HepG2 (cell line): ENCODE results near the gene CEBPB. TPM values are rescaled to one million over a fixed set of nuclear protein-coding genes. Genes with fewer than 3 reads are reported as not detected.

Experiments used
- BATF2 ChIP-seq: sonication (generic); formaldehyde crosslinking; IDR thresholded peaks from 2 replicates; pipeline ENCODE4 v1.8.0; 2022; ENCODE audit warnings: mild to moderate bottlenecking, missing genetic modification reagents, moderate library complexity
- FOXO1 ChIP-seq: sonication (generic); formaldehyde crosslinking; IDR thresholded peaks from 2 replicates; pipeline ENCODE4 v1.4.0; 2020; ENCODE audit warnings: missing genetic modification reagents
- HCFC1 ChIP-seq: fragments of 150-350 bp; IDR thresholded peaks from 2 replicates; pipeline ENCODE4 v1.6.1; 2014; ENCODE audit warnings: low read depth, low read length
- HMG20B ChIP-seq: conservative IDR thresholded peaks from 2 replicates; pipeline ENCODE4 v1.6.1; 2016; ENCODE audit warnings: missing genetic modification reagents, missing compliant biosample characterization
- IRF9 ChIP-seq: sonication (generic); formaldehyde crosslinking; IDR thresholded peaks from 2 replicates; pipeline ENCODE4 v1.8.0; 2022; ENCODE audit warnings: missing genetic modification reagents, mild to moderate bottlenecking, borderline replicate concordance
- JUNB ChIP-seq: sonication (generic); formaldehyde crosslinking; IDR thresholded peaks from 2 replicates; pipeline ENCODE4 v1.8.0; 2022; ENCODE audit warnings: missing genetic modification reagents, mild to moderate bottlenecking, borderline replicate concordance
- KMT2B ChIP-seq: IDR thresholded peaks from 2 replicates; pipeline ENCODE4 v1.6.1; 2016; ENCODE audit warnings: missing genetic modification reagents, missing compliant biosample characterization
- MEIS2 ChIP-seq: sonication (generic); formaldehyde crosslinking; IDR thresholded peaks from 2 replicates; pipeline ENCODE4 v1.9.0; 2021; ENCODE audit warnings: mild to moderate bottlenecking, missing genetic modification reagents
- MTA3 ChIP-seq: sonication (generic); formaldehyde crosslinking; IDR thresholded peaks from 2 replicates; pipeline ENCODE4 v1.4.0; 2020; ENCODE audit warnings: missing genetic modification reagents
- MXD3 ChIP-seq: IDR thresholded peaks from 2 replicates; pipeline ENCODE4 v1.6.1; 2016; ENCODE audit warnings: mild to moderate bottlenecking, missing biosample characterization, missing genetic modification reagents
- NCOA2 ChIP-seq: sonication (generic); formaldehyde crosslinking; IDR thresholded peaks from 2 replicates; pipeline ENCODE4 v1.8.0; 2022; ENCODE audit warnings: inconsistent platforms
- NFRKB ChIP-seq: fragments of 450-650 bp; IDR thresholded peaks from 2 replicates; pipeline ENCODE4 v1.6.1; 2017
- RBM39 ChIP-seq: fragments of 200-400 bp; formaldehyde crosslinking; IDR thresholded peaks from one replicate; pipeline ENCODE4 v1.6.1; 2018; ENCODE audit warnings: antibody characterized with exemption, mild to moderate bottlenecking, low read depth, low read length; ENCODE audit not compliant: poor library complexity, severe bottlenecking
- SALL2 ChIP-seq: sonication (generic); formaldehyde crosslinking; IDR thresholded peaks from 2 replicates; pipeline ENCODE4 v1.8.1; 2023; ENCODE audit warnings: mild to moderate bottlenecking, missing genetic modification reagents, inconsistent platforms
- TRIM24 ChIP-seq: sonication (generic); formaldehyde crosslinking; IDR thresholded peaks from 2 replicates; pipeline ENCODE4 v1.8.0; 2022; ENCODE audit warnings: mild to moderate bottlenecking, missing genetic modification reagents
- YEATS2 ChIP-seq: sonication (generic); formaldehyde crosslinking; IDR thresholded peaks from 2 replicates; pipeline ENCODE4 v1.4.0; 2020; ENCODE audit warnings: missing genetic modification reagents, borderline replicate concordance
- ZFP82 ChIP-seq: sonication (generic); formaldehyde crosslinking; IDR thresholded peaks from 2 replicates; pipeline ENCODE4 v1.5.1; 2020; ENCODE audit warnings: mild to moderate bottlenecking, missing genetic modification reagents, borderline replicate concordance
- ZKSCAN5 ChIP-seq: sonication (generic); formaldehyde crosslinking; IDR thresholded peaks from 2 replicates; pipeline ENCODE4 v1.5.1; 2020; ENCODE audit warnings: mild to moderate bottlenecking, missing genetic modification reagents
- ZNF10 ChIP-seq: sonication (generic); formaldehyde crosslinking; IDR thresholded peaks from 2 replicates; pipeline ENCODE4 v1.4.0; 2020; ENCODE audit warnings: mild to moderate bottlenecking, low read depth, missing genetic modification reagents, borderline replicate concordance
- ZNF274 ChIP-seq: sonication (generic); formaldehyde crosslinking; IDR thresholded peaks from 2 replicates; pipeline ENCODE4 v1.5.1; 2020; ENCODE audit warnings: mild to moderate bottlenecking, missing genetic modification reagents
- ZNF3 ChIP-seq: IDR thresholded peaks from 2 replicates; pipeline ENCODE4 v1.7.0; 2017; ENCODE audit warnings: inconsistent platforms
- ZNF766 ChIP-seq: sonication (generic); formaldehyde crosslinking; IDR thresholded peaks from 2 replicates; pipeline ENCODE4 v1.5.0; 2020; ENCODE audit warnings: missing genetic modification reagents, borderline replicate concordance
- ZNF781 ChIP-seq: sonication (generic); formaldehyde crosslinking; IDR thresholded peaks from 2 replicates; pipeline ENCODE4 v1.5.1; 2020; ENCODE audit warnings: borderline replicate concordance, mild to moderate bottlenecking, missing genetic modification reagents; ENCODE audit errors: not compliant biosample characterization
- polyA plus RNA-seq, 8 experiments: library from polyadenylated mRNA; depleted of rRNA in 3 of 8; stranded (reverse) in 7 of 8; unstranded in 1 of 8; fragments of >200 nt; fragmentation: Illumina TruSeq in 4 of 8; extraction: Trizol in 4 of 8; gene quantifications; 2 replicates each; pipeline versions ENCODE4 v1.2.1 to v1.2.3, GENCODE V29; 2011 to 2016; ENCODE audit warnings: low read depth in 4 of 8, missing spikeins in 1 of 8, mixed read lengths in 1 of 8; ENCODE audit not compliant: insufficient read depth in 1 of 8
- total RNA-seq, 5 experiments: library from RNA; depleted of rRNA; stranded (reverse); fragments of >200 nt; fragmentation: Illumina TruSeq; extraction: Trizol; gene quantifications; 2 replicates each; pipeline ENCODE4 v1.2.3, GENCODE V29; 2016; ENCODE audit warnings: low read depth in 1 of 5
- TF ChIP-seq, protein P1 (sequence below): sonication (generic); formaldehyde crosslinking; IDR thresholded peaks from 2 replicates; pipeline ENCODE4 v1.5.1; 2020; ENCODE audit warnings: mild to moderate bottlenecking, moderate library complexity, missing genetic modification reagents
- TF ChIP-seq, protein P2 (sequence below): sonication (generic); formaldehyde crosslinking; IDR thresholded peaks from 2 replicates; pipeline ENCODE4 v1.4.0; 2020; ENCODE audit warnings: missing genetic modification reagents
- TF ChIP-seq, protein P3 (sequence below): sonication (generic); formaldehyde crosslinking; IDR thresholded peaks from 2 replicates; pipeline ENCODE4 v1.4.0; 2020; ENCODE audit warnings: mild to moderate bottlenecking, missing genetic modification reagents

The CEBPB gene
- total and polyA plus RNA-seq, 2 of the 13 experiments (the other 11 are each of a cell fraction or from before 2014, with no cell fraction given), result 18.5 to 28.2 TPM

- TF ChIP-seq MTA3 (CRISPR knock-in tag) (no peak), ZKSCAN5 (CRISPR knock-in tag) (no peak), ZNF3 (CRISPR knock-in tag) (no peak), MEIS2 (peak; percentile 30; the same call in 1 of the 2 replicates), HMG20B (CRISPR knock-in tag) (no peak), YEATS2 (CRISPR knock-in tag) (no peak), FOXO1 (no peak), ZNF766 (CRISPR knock-in tag) (0 out of 2 replicates have a peak, but pooled peaks have one; percentile 13), ZFP82 (no peak; the same call in 1 of the 2 replicates), MXD3 (CRISPR knock-in tag) (no peak), TRIM24 (CRISPR knock-in tag) (0 out of 2 replicates have a peak, but pooled peaks have one; percentile 33), BATF2 (CRISPR knock-in tag) (no peak), ZNF10 (CRISPR knock-in tag) (no peak), RBM39 (no peak), HCFC1 (peak; percentile 24), JUNB (CRISPR knock-in tag) (no peak), NCOA2 (CRISPR knock-in tag) (no peak), ZNF274 (CRISPR knock-in tag) (no peak; the same call in 1 of the 2 replicates), KMT2B (no peak; the same call in 1 of the 2 replicates), ZNF781 (CRISPR knock-in tag) (no peak), NFRKB (no peak), SALL2 (no peak), IRF9 (no peak; the same call in 1 of the 2 replicates)
- TF ChIP-seq, protein P1, sequence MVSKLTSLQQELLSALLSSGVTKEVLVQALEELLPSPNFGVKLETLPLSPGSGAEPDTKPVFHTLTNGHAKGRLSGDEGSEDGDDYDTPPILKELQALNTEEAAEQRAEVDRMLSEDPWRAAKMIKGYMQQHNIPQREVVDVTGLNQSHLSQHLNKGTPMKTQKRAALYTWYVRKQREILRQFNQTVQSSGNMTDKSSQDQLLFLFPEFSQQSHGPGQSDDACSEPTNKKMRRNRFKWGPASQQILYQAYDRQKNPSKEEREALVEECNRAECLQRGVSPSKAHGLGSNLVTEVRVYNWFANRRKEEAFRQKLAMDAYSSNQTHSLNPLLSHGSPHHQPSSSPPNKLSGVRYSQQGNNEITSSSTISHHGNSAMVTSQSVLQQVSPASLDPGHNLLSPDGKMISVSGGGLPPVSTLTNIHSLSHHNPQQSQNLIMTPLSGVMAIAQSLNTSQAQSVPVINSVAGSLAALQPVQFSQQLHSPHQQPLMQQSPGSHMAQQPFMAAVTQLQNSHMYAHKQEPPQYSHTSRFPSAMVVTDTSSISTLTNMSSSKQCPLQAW, result peak; percentile 66; the same call in 1 of the 2 replicates
- TF ChIP-seq, protein P2, sequence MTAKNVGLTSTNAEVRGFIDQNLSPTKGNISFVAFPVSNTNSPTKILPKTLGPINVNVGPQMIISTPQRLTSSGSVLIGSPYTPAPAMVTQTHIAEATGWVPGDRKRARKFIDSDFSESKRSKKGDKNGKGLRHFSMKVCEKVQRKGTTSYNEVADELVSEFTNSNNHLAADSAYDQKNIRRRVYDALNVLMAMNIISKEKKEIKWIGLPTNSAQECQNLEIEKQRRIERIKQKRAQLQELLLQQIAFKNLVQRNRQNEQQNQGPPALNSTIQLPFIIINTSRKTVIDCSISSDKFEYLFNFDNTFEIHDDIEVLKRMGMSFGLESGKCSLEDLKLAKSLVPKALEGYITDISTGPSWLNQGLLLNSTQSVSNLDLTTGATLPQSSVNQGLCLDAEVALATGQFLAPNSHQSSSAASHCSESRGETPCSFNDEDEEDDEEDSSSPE, result no peak
- TF ChIP-seq, protein P3, sequence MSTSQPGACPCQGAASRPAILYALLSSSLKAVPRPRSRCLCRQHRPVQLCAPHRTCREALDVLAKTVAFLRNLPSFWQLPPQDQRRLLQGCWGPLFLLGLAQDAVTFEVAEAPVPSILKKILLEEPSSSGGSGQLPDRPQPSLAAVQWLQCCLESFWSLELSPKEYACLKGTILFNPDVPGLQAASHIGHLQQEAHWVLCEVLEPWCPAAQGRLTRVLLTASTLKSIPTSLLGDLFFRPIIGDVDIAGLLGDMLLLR (CRISPR knock-in tag), result no peak; the same call in 1 of the 2 replicates
Observed at GRCh38 chr20:50189681-50190250, 864 bp upstream of the CEBPB start (continued).
